Loucy (cell line): ENCODE measurements around the gene LRRIQ1.

Experiments
- H2AFZ ChIP-seq: fragments of 200-600 bp; sonication (generic); 2 replicates; pipeline ENCODE4 v1.6.0; 2016; ENCODE audit warnings: antibody characterized with exemption, mild to moderate bottlenecking, low read length, moderate library complexity
- H3F3A ChIP-seq: fragments of 200-600 bp; 2 replicates; pipeline ENCODE4 v1.6.0; 2016; ENCODE audit warnings: antibody characterized with exemption, low read depth, mild to moderate bottlenecking
- H3K27me3 ChIP-seq: fragments of 200-600 bp; sonication (generic); 2 replicates; pipeline ENCODE4 v1.6.1; 2014; ENCODE audit warnings: low read length, mild to moderate bottlenecking; ENCODE audit not compliant: insufficient read depth, poor library complexity, severe bottlenecking
- H3K36me3 ChIP-seq: fragments of 200-600 bp; sonication (generic); 2 replicates; pipeline ENCODE4 v1.6.1; 2016; ENCODE audit warnings: low read length; ENCODE audit not compliant: insufficient read depth
- H3K4me1 ChIP-seq: fragments of 200-600 bp; sonication (generic); 2 replicates; pipeline ENCODE4 v1.5.1; 2014; ENCODE audit warnings: low read length, mild to moderate bottlenecking; ENCODE audit not compliant: insufficient read depth, poor library complexity, severe bottlenecking
- H3K4me2 ChIP-seq: fragments of 200-600 bp; sonication (generic); 2 replicates; pipeline ENCODE4 v1.6.0; 2014; ENCODE audit warnings: antibody characterized with exemption, low read length, low read depth, mild to moderate bottlenecking; ENCODE audit not compliant: poor library complexity, severe bottlenecking
- H3K4me3 ChIP-seq: fragments of 200-600 bp; sonication (generic); 2 replicates; pipeline ENCODE4 v1.5.1; 2014; ENCODE audit warnings: low read length, mild to moderate bottlenecking, mixed read lengths; ENCODE audit not compliant: poor library complexity, severe bottlenecking
- H3K79me2 ChIP-seq: fragments of 200-600 bp; sonication (generic); 2 replicates; pipeline ENCODE4 v1.6.1; 2014; ENCODE audit warnings: low read length; ENCODE audit not compliant: insufficient read depth
- H3K9ac ChIP-seq: fragments of 200-600 bp; sonication (generic); 2 replicates; pipeline ENCODE4 v1.6.0; 2014; ENCODE audit warnings: mild to moderate bottlenecking, low read depth, low read length, moderate library complexity; ENCODE audit not compliant: poor library complexity, severe bottlenecking
- H3K9me2 ChIP-seq: fragments of 200-600 bp; sonication (generic); replicated peaks from 2 replicates; pipeline ENCODE4 v1.6.1; 2016; ENCODE audit warnings: low read depth, low read length, mixed read lengths
- H3K9me3 ChIP-seq: fragments of 200-600 bp; sonication (generic); 2 replicates; pipeline ENCODE4 v1.6.1; 2014; ENCODE audit warnings: mild to moderate bottlenecking, antibody characterized with exemption, low read length, low read depth; ENCODE audit not compliant: insufficient read depth
- H4K20me1 ChIP-seq: fragments of 200-600 bp; sonication (generic); 2 replicates; pipeline ENCODE4 v1.6.0; 2014; ENCODE audit warnings: antibody characterized with exemption, low read length, mild to moderate bottlenecking; ENCODE audit not compliant: insufficient read depth, poor library complexity, severe bottlenecking
- CTCF ChIP-seq: fragments of 200-600 bp; sonication (generic); conservative IDR thresholded peaks from 2 replicates; pipeline ENCODE4 v1.5.1; 2014; ENCODE audit warnings: mild to moderate bottlenecking, antibody characterized with exemption, low read length
- EZH2phosphoT487 ChIP-seq: fragments of 200-600 bp; IDR thresholded peaks from 2 replicates; pipeline ENCODE4 v1.6.1; 2018; ENCODE audit warnings: antibody characterized with exemption, mild to moderate bottlenecking, moderate library complexity, borderline replicate concordance

LRRIQ1 gene

GRCh38 chr12:85041395-85041794 is 5.2 kb downstream of the LRRIQ1 start:
- no peaks in the 10 kb centered on the region for H3K4me1 ChIP-seq
- no peak overlapping the region for H3K4me3 ChIP-seq
- H3K4me2 ChIP-seq: no peak overlapping the region

GRCh38 chr12:85043829-85044228 is 7.7 kb downstream of the LRRIQ1 start:
- TF ChIP-seq CTCF (no peak), EZH2phosphoT487 (no peak)
- H3K9ac ChIP-seq: no peak overlapping the region
- H3K27me3 ChIP-seq: no peaks in the 10 kb centered on the region
- H3K4me3 ChIP-seq: no peak overlapping the region
- H4K20me1 ChIP-seq: no peaks in the 10 kb centered on the region
- H3K36me3 ChIP-seq: no peaks in the 10 kb centered on the region
- H3K79me2 ChIP-seq: no peaks in the 10 kb centered on the region
- no peaks in the 10 kb centered on the region for H3K9me2 ChIP-seq
- no peaks in the 10 kb centered on the region for H3K4me1 ChIP-seq
- no peaks in the 10 kb centered on the region for H3F3A ChIP-seq
- no peak overlapping the region for H3K4me2 ChIP-seq
- no peaks in the 10 kb centered on the region for H3K9me3 ChIP-seq
- H2AFZ ChIP-seq: no peak overlapping the region

More at GRCh38 chr12:85041395-85041794, 5.2 kb downstream of the LRRIQ1 start:
- Histone ChIP-seq H3K9ac (no peak overlapping the region), H3K27me3 (no peaks in the 10 kb centered on the region), H3K36me3 (no peaks in the 10 kb centered on the region), H3K79me2 (no peaks in the 10 kb centered on the region), H3F3A (no peaks in the 10 kb centered on the region), H4K20me1 (no peaks in the 10 kb centered on the region), H2AFZ (no peak overlapping the region), H3K9me2 (no peaks in the 10 kb centered on the region), H3K9me3 (no peaks in the 10 kb centered on the region)
- TF ChIP-seq CTCF (no peak), EZH2phosphoT487 (no peak)

GRCh38 chr12:85057370-85057963 is 21.3 kb downstream of the LRRIQ1 start:
- Histone ChIP-seq H3K4me3 (no peak overlapping the region), H2AFZ (no peak overlapping the region), H3K9ac (no peak overlapping the region), H3K4me1 (no peaks in the 10 kb centered on the region), H4K20me1 (no peaks in the 10 kb centered on the region), H3K9me2 (no peaks in the 10 kb centered on the region), H3K79me2 (no peaks in the 10 kb centered on the region), H3K36me3 (no peaks in the 10 kb centered on the region), H3F3A (no peaks in the 10 kb centered on the region), H3K27me3 (no peaks in the 10 kb centered on the region), H3K4me2 (no peak overlapping the region), H3K9me3 (no peaks in the 10 kb centered on the region)
- TF ChIP-seq CTCF: peak; percentile 77
- TF ChIP-seq EZH2phosphoT487: no peak
